ENCODE data around the gene MECR.

- TF ChIP-seq CTCF (IDR thresholded peaks at IDR 0.05), result no peak
- TF ChIP-seq EZH2phosphoT487 (IDR thresholded peaks at IDR 0.05), result no peak
Observed at GRCh38 chr1:29197993-29198392, 32.7 kb downstream of the MECR start.

Measured in neural progenitor cell (in vitro differentiated cells).